HG03565 (cell line): ENCODE measurements around the gene ARAP3.
A peak's percentile ranks its signal among the peaks of the same experiment; 100 is the strongest.

Experiments
- ATAC-seq: cut with Tn5 transposase; IDR thresholded peaks from one replicate; pipeline ENCODE4 v1.9.1; 2021; ENCODE audit warnings: mild to moderate bottlenecking, moderate library complexity; ENCODE audit not compliant: unreplicated experiment

Gene ARAP3

GRCh38 chr5:141672071-141672840 lies 9.8 kb downstream of the ARAP3 start:
- no peak for ATAC-seq

- ATAC-seq, result no peak
Measured at GRCh38 chr5:141669520-141669919, 12.5 kb downstream of the ARAP3 start.

- ATAC-seq, result no peak
Measured at GRCh38 chr5:141668601-141669265, 13.3 kb downstream of the ARAP3 start.

- ATAC-seq, result no peak
Measured at GRCh38 chr5:141665995-141666940, 15.8 kb downstream of the ARAP3 start.

- ATAC-seq, result peak; percentile 85
Measured at GRCh38 chr5:141664733-141665461, 17.1 kb downstream of the ARAP3 start.

- ATAC-seq, result no peak
Measured at GRCh38 chr5:141663506-141663905, 18.5 kb downstream of the ARAP3 start.

GRCh38 chr5:141662028-141662427 lies 20.0 kb downstream of the ARAP3 start:
- no peak for ATAC-seq

GRCh38 chr5:141657937-141658545 lies 24.0 kb downstream of the ARAP3 start:
- ATAC-seq, result peak; percentile 78

- no peak for ATAC-seq
Measured at GRCh38 chr5:141657404-141657803, 24.6 kb downstream of the ARAP3 start.

- no peak for ATAC-seq
Measured at GRCh38 chr5:141656396-141656795, 25.6 kb downstream of the ARAP3 start.

GRCh38 chr5:141655020-141655419 lies 27.0 kb downstream of the ARAP3 start:
- no peak for ATAC-seq

GRCh38 chr5:141654298-141654697 lies 27.7 kb downstream of the ARAP3 start:
- ATAC-seq, result no peak

- no peak for ATAC-seq
Measured at GRCh38 chr5:141651728-141652105, 30.3 kb downstream of the ARAP3 start.

GRCh38 chr5:141650851-141651727 lies 30.9 kb downstream of the ARAP3 start, which contains the start of gene FCHSD1:
FCHSD1 (minus strand) TSS chr5:141651418; CDS start chr5:141651368, 50 bp downstream.
- peak; percentile 78 for ATAC-seq

GRCh38 chr5:141649972-141650371 lies 32.1 kb downstream of the ARAP3 start:
- no peak for ATAC-seq

- ATAC-seq, result no peak
Measured at GRCh38 chr5:141649056-141649688, 32.9 kb downstream of the ARAP3 start.

- no peak for ATAC-seq
Measured at GRCh38 chr5:141647851-141648250, 34.2 kb downstream of the ARAP3 start.

- ATAC-seq, result no peak
Measured at GRCh38 chr5:141647242-141647641, 34.8 kb downstream of the ARAP3 start.

- no peak for ATAC-seq
Measured at GRCh38 chr5:141646026-141646425, 36.0 kb downstream of the ARAP3 start.
